Neuronal stem cell (in vitro differentiated cells): ENCODE data around the gene ANO6.
A peak's percentile ranks its signal among the peaks of the same experiment; 100 is the strongest.

Experiments used
- DNase-seq: peaks from one replicate; pipeline ENCODE4 v3.0.0-alpha.2; 2013; ENCODE audit warnings: low spot score
- H2AFZ ChIP-seq: one replicate; pipeline ENCODE4 v1.6.1; 2013; ENCODE audit warnings: mild to moderate bottlenecking, low read length, inconsistent platforms
- H2AK5ac ChIP-seq: 2 replicates; pipeline ENCODE4 v1.6.1; 2013; ENCODE audit warnings: low read depth, mild to moderate bottlenecking, inconsistent platforms, low read length, moderate library complexity, mixed read lengths
- H2BK120ac ChIP-seq: 2 replicates; pipeline ENCODE4 v1.6.1; 2013; ENCODE audit warnings: low read depth, mild to moderate bottlenecking, inconsistent platforms, low read length, moderate library complexity, mixed read lengths
- H2BK12ac ChIP-seq: one replicate; pipeline ENCODE4 v1.6.1; 2013; ENCODE audit warnings: low read length, inconsistent platforms
- H2BK15ac ChIP-seq: 2 replicates; pipeline ENCODE4 v1.6.1; 2013; ENCODE audit warnings: mild to moderate bottlenecking, low read length, inconsistent platforms, mixed read lengths
- H2BK5ac ChIP-seq: one replicate; pipeline ENCODE4 v1.6.1; 2013; ENCODE audit warnings: inconsistent platforms, mild to moderate bottlenecking, low read length, moderate library complexity
- H3K14ac ChIP-seq: one replicate; pipeline ENCODE4 v1.6.1; 2013; ENCODE audit warnings: low read length, inconsistent platforms
- H3K18ac ChIP-seq: 2 replicates; pipeline ENCODE4 v1.6.1; 2013; ENCODE audit warnings: low read length, inconsistent platforms
- H3K23ac ChIP-seq: 2 replicates; pipeline ENCODE4 v1.6.1; 2013; ENCODE audit warnings: low read depth, mild to moderate bottlenecking, mixed read lengths, low read length, inconsistent platforms; ENCODE audit not compliant: poor library complexity
- H3K27ac ChIP-seq: replicated peaks from 3 replicates; pipeline ENCODE4 v1.5.1; 2013; ENCODE audit warnings: low read length, inconsistent platforms
- H3K27me3 ChIP-seq, 3 experiments: 2 replicates each; pipeline ENCODE4 v1.6.1; 2013; ENCODE audit warnings: low read length in 3 of 3, mild to moderate bottlenecking in 2 of 3, inconsistent platforms in 1 of 3, low read depth in 1 of 3, mixed read lengths in 1 of 3, moderate library complexity in 1 of 3; ENCODE audit not compliant: control insufficient read depth in 3 of 3, insufficient read depth in 3 of 3
- H3K36me3 ChIP-seq, 2 donors: replicated peaks in 1 of 2; 2 replicates each; pipeline ENCODE4 v1.6.1; 2013; ENCODE audit warnings: low read length in 2 of 2; ENCODE audit not compliant: control insufficient read depth in 2 of 2, insufficient read depth in 2 of 2
- H3K4ac ChIP-seq: 2 replicates; pipeline ENCODE4 v1.6.1; 2013; ENCODE audit warnings: inconsistent platforms, mild to moderate bottlenecking, low read length, moderate library complexity
- H3K4me1 ChIP-seq, 2 donors: 1 replicate in 1 of 2; 2 replicates in 1 of 2; pipeline ENCODE4 v1.6.1; 2013; ENCODE audit warnings: low read length in 2 of 2, low read depth in 1 of 2; ENCODE audit not compliant: control insufficient read depth in 2 of 2, insufficient read depth in 1 of 2
- H3K4me2 ChIP-seq: one replicate; pipeline ENCODE4 v1.6.1; 2013; ENCODE audit warnings: mild to moderate bottlenecking, low read length, inconsistent platforms; ENCODE audit not compliant: insufficient read depth, poor library complexity, severe bottlenecking
- H3K4me3 ChIP-seq, 2 donors: 2 replicates each; pipeline ENCODE4 v1.5.1; 2013; ENCODE audit warnings: low read length in 2 of 2, mild to moderate bottlenecking in 2 of 2, inconsistent platforms in 1 of 2, moderate library complexity in 1 of 2
- H3K79me1 ChIP-seq: one replicate; pipeline ENCODE4 v1.6.1; 2013; ENCODE audit warnings: low read depth, mild to moderate bottlenecking, inconsistent platforms, low read length, moderate library complexity
- H3K9ac ChIP-seq: one replicate; pipeline ENCODE4 v1.6.1; 2013; ENCODE audit warnings: mild to moderate bottlenecking, low read depth, low read length, inconsistent platforms; ENCODE audit not compliant: poor library complexity
- H3K9me3 ChIP-seq, 2 donors: replicated peaks in 1 of 2; 2 replicates each; pipeline versions ENCODE3 to v1.6.1; 2013; ENCODE audit warnings: low read length in 2 of 2, mild to moderate bottlenecking in 2 of 2, inconsistent platforms in 1 of 2, low read depth in 1 of 2, mixed read lengths in 1 of 2, moderate library complexity in 1 of 2; ENCODE audit not compliant: control insufficient read depth in 2 of 2, insufficient read depth in 1 of 2
- H4K8ac ChIP-seq: one replicate; pipeline ENCODE4 v1.6.1; 2013; ENCODE audit warnings: low read depth, mild to moderate bottlenecking, inconsistent platforms, low read length, moderate library complexity
- H4K91ac ChIP-seq: one replicate; pipeline ENCODE4 v1.6.1; 2013; ENCODE audit warnings: low read length, low read depth, mild to moderate bottlenecking, inconsistent platforms; ENCODE audit not compliant: poor library complexity
- WGBS, 2 donors: extraction: QIAGEN DNeasy Blood & Tissue Kit; methylation state at CpG; one replicate each; pipeline ENCODE4 v1.1.7; 2013; ENCODE audit warnings: missing lambda C conversion rate in 2 of 2, mixed read lengths in 1 of 2; ENCODE audit not compliant: insufficient read length in 2 of 2, insufficient replicate concordance in 1 of 2; ENCODE audit errors: extremely low coverage in 2 of 2; 5-methylcytosine and 5-hydroxymethylcytosine counted together

Gene ANO6

DNA sequence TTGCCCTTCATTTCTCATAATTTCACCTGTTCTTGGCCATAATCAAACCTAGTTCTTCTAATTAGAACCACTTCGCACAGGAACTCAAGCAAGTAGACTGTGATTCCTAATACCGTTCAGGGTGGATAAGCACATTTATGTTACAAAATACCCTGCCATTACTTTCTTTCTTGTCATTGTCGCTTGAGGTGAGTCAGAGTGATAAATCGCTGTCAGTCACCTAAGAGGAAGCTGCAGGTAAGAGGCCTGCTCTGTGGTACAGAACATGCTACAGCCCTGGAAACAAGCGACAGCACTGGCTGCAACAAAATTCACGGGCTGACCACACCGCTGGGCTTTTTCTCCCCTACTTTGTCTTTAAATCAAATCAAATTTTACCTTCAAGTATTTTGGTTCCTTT lies 218.2 kb downstream of the ANO6 start:
- no peak overlapping the region for H2BK120ac ChIP-seq
- H3K9ac ChIP-seq, result no peak overlapping the region
- no peak overlapping the region for H3K4me3 ChIP-seq
- H3K79me1 ChIP-seq, result no peaks in the 10 kb centered on the region
- DNase-seq, result no peak
- H3K4me1 ChIP-seq, result peaks cover 3 to 16% of the 10 kb centered on the region in 2 donors
- peaks cover 0 to 2% of the 10 kb centered on the region in 2 donors for H3K9me3 ChIP-seq
- no peak overlapping the region for H2AK5ac ChIP-seq
- no peak overlapping the region for H2BK5ac ChIP-seq
- H4K8ac ChIP-seq, result no peak overlapping the region
- H3K27me3 ChIP-seq, result no peaks in the 10 kb centered on the region
- H3K18ac ChIP-seq, result no peak overlapping the region
- H3K4me2 ChIP-seq, result no peak overlapping the region
- no peak overlapping the region for H2BK12ac ChIP-seq
- H3K27ac ChIP-seq, result no peak overlapping the region
- H3K23ac ChIP-seq, result no peak overlapping the region
- no peak overlapping the region for H3K14ac ChIP-seq
- H2AFZ ChIP-seq, result no peak overlapping the region
- no peak overlapping the region for H2BK15ac ChIP-seq
- H3K4ac ChIP-seq, result no peak overlapping the region
- H4K91ac ChIP-seq, result no peak overlapping the region
- peaks cover 0 to 22% of the 10 kb centered on the region in 2 donors for H3K36me3 ChIP-seq
- no CpG with 5 or more reads among the region's 7 CpGs for WGBS, 2 donors

DNA sequence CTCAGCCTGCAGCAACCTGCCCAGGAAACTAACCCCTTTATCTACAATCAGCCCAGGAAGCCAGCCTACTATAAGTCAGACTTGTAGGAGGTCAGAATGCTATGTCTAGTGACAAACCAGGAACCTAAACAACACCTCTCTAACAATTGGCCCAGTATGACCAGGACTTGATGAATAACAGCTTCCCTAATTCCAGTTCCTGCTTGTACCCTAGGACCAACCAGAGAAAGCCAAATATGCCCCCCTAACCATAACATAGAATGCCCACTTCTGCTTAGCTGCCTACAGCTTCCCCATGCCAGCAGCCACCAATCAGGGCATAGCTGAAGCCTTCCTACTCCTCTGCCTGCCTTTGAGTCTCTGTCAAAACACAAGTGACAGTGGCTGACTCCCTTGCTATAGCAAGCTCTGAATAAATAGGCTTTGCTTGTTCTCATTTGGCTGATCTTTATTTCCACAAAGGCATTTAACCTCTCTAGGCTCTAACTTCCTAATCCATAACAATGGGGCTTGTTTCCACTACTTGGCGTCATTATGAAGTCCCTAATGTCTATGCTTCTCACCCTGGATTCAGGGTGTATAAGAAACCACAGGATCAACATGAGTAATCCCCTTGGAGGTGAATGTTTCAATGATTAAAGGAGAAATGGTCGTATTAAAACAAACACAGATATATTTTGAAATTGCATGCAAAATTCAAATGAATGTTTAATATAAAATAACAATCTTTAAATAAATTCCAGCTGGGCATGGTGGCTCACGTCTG lies 220.2 kb downstream of the ANO6 start:
- Histone ChIP-seq H3K27me3 (no peaks in the 10 kb centered on the region), H2BK120ac (no peak overlapping the region), H3K4me3 (no peak overlapping the region), H4K8ac (no peak overlapping the region), H4K91ac (no peak overlapping the region), H2BK15ac (no peak overlapping the region), H2BK5ac (no peak overlapping the region), H3K9me3 (peaks cover 0 to 3% of the 10 kb centered on the region in 2 donors), H2BK12ac (no peak overlapping the region), H3K23ac (no peak overlapping the region), H3K14ac (no peak overlapping the region), H2AFZ (no peak overlapping the region), H3K9ac (no peak overlapping the region), H3K4me2 (no peak overlapping the region), H3K18ac (no peak overlapping the region), H3K4me1 (peaks cover 3 to 16% of the 10 kb centered on the region in 2 donors), H3K27ac (no peak overlapping the region), H3K36me3 (peaks cover 0 to 7% of the 10 kb centered on the region in 2 donors), H3K4ac (no peak overlapping the region), H3K79me1 (no peaks in the 10 kb centered on the region), H2AK5ac (no peak overlapping the region)
- no peak for DNase-seq
- WGBS, 2 donors, result no CpG with 5 or more reads among the region's 3 CpGs

DNA sequence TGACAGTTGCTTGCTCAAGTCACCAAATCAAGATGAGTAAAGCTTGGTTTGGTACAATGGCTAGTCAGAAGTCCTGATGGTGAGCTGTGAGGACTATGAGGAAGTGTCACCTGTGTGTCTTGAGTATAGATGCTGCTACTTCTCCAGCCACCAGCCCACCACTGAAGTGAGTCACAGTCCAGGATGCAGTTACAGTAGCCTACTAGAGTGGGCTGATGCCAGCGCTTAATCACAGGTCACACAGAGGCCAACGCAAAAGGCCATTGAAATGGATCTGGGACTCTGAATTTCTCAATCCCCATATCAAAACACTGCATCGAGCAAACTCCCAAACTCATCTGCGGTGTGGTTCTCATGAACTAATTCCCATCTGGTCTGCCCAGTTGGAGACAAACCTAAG lies 223.1 kb downstream of the ANO6 start:
- Histone ChIP-seq H3K27ac (no peak overlapping the region), H2BK5ac (no peak overlapping the region), H4K91ac (no peak overlapping the region), H3K4ac (no peak overlapping the region), H3K4me3 (no peak overlapping the region), H3K14ac (no peak overlapping the region), H4K8ac (no peak overlapping the region), H2AK5ac (no peak overlapping the region), H3K36me3 (no peaks in the 10 kb centered on the region), H3K18ac (no peak overlapping the region), H2BK120ac (no peak overlapping the region), H3K9ac (no peak overlapping the region), H2BK15ac (no peak overlapping the region), H3K23ac (no peak overlapping the region), H2AFZ (no peak overlapping the region), H3K9me3 (peaks cover 0 to 7% of the 10 kb centered on the region in 2 donors), H2BK12ac (no peak overlapping the region), H3K4me1 (peaks cover 0 to 8% of the 10 kb centered on the region in 2 donors), H3K79me1 (no peaks in the 10 kb centered on the region), H3K4me2 (no peak overlapping the region), H3K27me3 (no peaks in the 10 kb centered on the region)
- WGBS, 2 donors, result no CpG with 5 or more reads among the region's 4 CpGs
- no peak for DNase-seq

DNA sequence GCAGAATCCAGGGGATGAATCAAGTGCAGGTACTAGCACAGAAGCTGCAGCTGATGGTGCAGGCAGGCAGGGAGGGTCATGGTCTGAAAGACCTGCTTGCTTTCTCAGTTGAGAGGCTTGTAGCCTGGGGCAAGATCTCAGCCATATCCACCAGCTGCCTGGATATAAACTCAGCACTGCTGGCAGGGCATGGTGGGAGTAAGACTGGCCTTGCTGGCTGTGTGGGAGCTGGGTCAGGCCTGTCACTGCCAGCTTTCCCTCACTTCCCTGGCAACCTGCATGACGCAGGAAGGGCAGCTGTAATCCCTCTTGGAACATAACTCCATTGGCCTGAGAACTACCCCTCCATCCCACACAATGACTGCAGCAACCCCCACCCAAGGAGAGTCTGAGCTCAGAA lies 230.1 kb downstream of the ANO6 start:
- no peaks in the 10 kb centered on the region for H3K36me3 ChIP-seq
- H3K14ac ChIP-seq, result peak overlapping the region; percentile 38
- no peak overlapping the region for H2BK120ac ChIP-seq
- H3K23ac ChIP-seq, result peak overlapping the region; percentile 3
- no peak overlapping the region for H2AFZ ChIP-seq
- H3K27ac ChIP-seq, result no peak overlapping the region
- H2AK5ac ChIP-seq, result no peak overlapping the region
- no peak overlapping the region for H4K91ac ChIP-seq
- H3K9me3 ChIP-seq, result peaks cover 0 to 9% of the 10 kb centered on the region in 2 donors
- H3K4ac ChIP-seq, result no peak overlapping the region
- no peak overlapping the region for H2BK5ac ChIP-seq
- no peaks in the 10 kb centered on the region for H3K4me1 ChIP-seq
- H3K4me3 ChIP-seq, result no peak overlapping the region
- no peak overlapping the region for H3K9ac ChIP-seq
- no peak overlapping the region for H3K4me2 ChIP-seq
- WGBS, 2 donors, result no CpG with 5 or more reads among the region's 1 CpG
- no peaks in the 10 kb centered on the region for H3K27me3 ChIP-seq
- no peak overlapping the region for H2BK12ac ChIP-seq
- no peak overlapping the region for H4K8ac ChIP-seq
- H2BK15ac ChIP-seq, result no peak overlapping the region
- DNase-seq, result no peak
- no peaks in the 10 kb centered on the region for H3K79me1 ChIP-seq
- H3K18ac ChIP-seq, result peak overlapping the region; percentile 59
